ENCODE data around the gene SGSH. TPM values are rescaled to one million over a fixed set of nuclear protein-coding genes. Genes with fewer than 3 reads are reported as not detected.

The SGSH gene
- total RNA-seq, 1 donor from 2014 or later, result 44.7 TPM

GRCh38 chr17:80229011-80229410, 8.9 kb upstream of the SGSH start:
- no peak for DNase-seq (ENCODE audit: low spot score)

GRCh38 chr17:80228477-80228876, 8.3 kb upstream of the SGSH start:
- DNase-seq (ENCODE audit: low spot score), result no peak

GRCh38 chr17:80227666-80228065, 7.5 kb upstream of the SGSH start:
- DNase-seq (ENCODE audit: low spot score), result no peak

- no peak for DNase-seq (ENCODE audit: low spot score)
Observed at GRCh38 chr17:80227156-80227555, 7.0 kb upstream of the SGSH start.

GRCh38 chr17:80225230-80225629, 5.1 kb upstream of the SGSH start:
- no peak for DNase-seq (ENCODE audit: low spot score)

- DNase-seq (ENCODE audit: low spot score), result no peak
Observed at GRCh38 chr17:80224683-80225082, 4.5 kb upstream of the SGSH start.

GRCh38 chr17:80223838-80224497, 3.8 kb upstream of the SGSH start:
- no peak for DNase-seq (ENCODE audit: low spot score)

- DNase-seq (ENCODE audit: low spot score), result no peak
Observed at GRCh38 chr17:80223142-80223815, 3.1 kb upstream of the SGSH start.

GRCh38 chr17:80222376-80223141, 2.4 kb upstream of the SGSH start:
- DNase-seq (ENCODE audit: low spot score), result no peak

- DNase-seq (ENCODE audit: low spot score), result no peak
Observed at GRCh38 chr17:80221351-80222105, 1.4 kb upstream of the SGSH start.

GRCh38 chr17:80220736-80221215, 643 bp upstream of the SGSH start:
- no peak for DNase-seq (ENCODE audit: low spot score)

GRCh38 chr17:80219763-80220053, 425 bp downstream of the SGSH start:
- DNase-seq (ENCODE audit: low spot score), result no peak

- no peak for DNase-seq (ENCODE audit: low spot score)
Observed at GRCh38 chr17:80219013-80219762, 945 bp downstream of the SGSH start.

GRCh38 chr17:80218391-80218790, 1.7 kb downstream of the SGSH start:
- no peak for DNase-seq (ENCODE audit: low spot score)

GRCh38 chr17:80217703-80218362, 2.3 kb downstream of the SGSH start:
- no peak for DNase-seq (ENCODE audit: low spot score)

- DNase-seq (ENCODE audit: low spot score), result no peak
Observed at GRCh38 chr17:80216473-80217456, 3.4 kb downstream of the SGSH start.

GRCh38 chr17:80214878-80215210, 5.3 kb downstream of the SGSH start:
- DNase-seq (ENCODE audit: low spot score), result no peak

- DNase-seq (ENCODE audit: low spot score), result no peak
Observed at GRCh38 chr17:80214012-80214877, 5.9 kb downstream of the SGSH start.

Measured in mesenteric fat pad (tissue), 1 donor.